GM13976 (cell line): ENCODE data around the gene ITIH3.
A peak's percentile ranks its signal among the peaks of the same experiment; 100 is the strongest.

Source experiments
- DNase-seq: peaks from one replicate; pipeline ENCODE4 v3.0.0; 2012; ENCODE audit warnings: low spot score
- in situ Hi-C: fragments of 300-500 bp; cut with MboI; formaldehyde crosslinking; loops from one replicate; pipeline ENCODE4 v1.12.0; 2022; ENCODE audit warnings: low sequenced_read_pairs, mixed read lengths, inconsistent platforms; ENCODE audit not compliant: unreplicated experiment
- TF ChIP-seq, protein P1 (sequence below): IDR thresholded peaks from 2 replicates; pipeline ENCODE4 v1.5.1; 2012; ENCODE audit warnings: borderline replicate concordance, mild to moderate bottlenecking; ENCODE audit not compliant: insufficient read depth; ENCODE audit errors: extremely low read depth, missing control alignments, control extremely low read depth

Gene ITIH3

DNA sequence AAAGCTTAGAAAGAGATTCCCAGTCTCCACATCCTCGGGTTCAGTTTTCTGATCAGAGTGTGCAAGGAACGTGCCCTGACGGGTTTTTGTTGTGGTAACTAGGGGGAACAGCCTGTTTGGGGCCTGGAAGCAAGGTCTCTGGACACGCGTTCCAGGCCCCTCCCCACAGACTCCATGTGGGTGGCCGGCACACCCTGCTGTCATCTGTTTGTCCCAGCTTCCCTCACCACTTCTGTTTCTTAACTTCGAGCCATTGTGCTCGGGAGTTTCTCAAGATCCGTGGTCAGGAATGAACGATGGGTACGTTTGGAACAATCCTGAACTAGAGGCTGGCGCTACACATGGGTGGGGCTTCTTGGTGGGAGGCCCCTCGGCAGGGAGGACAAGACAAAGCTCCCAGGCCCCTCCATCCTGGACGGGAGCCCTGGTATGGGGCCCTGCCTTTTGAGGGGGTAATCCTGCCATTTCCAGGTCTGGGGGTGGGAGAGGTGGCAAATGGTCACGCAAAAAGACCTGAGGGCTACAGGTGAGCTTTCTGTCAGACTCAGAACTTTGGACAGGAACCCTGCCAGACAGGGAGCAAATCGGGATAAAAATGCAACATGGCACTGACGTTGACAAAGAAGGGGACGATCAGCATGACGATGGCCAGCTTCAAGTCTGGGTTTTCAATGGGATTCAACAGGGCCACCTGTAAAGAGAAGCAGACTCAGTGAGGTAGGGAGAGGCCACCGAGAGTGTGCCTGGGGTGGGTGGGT is 48.7 kb downstream of the ITIH3 start:
- TF ChIP-seq, protein P1, sequence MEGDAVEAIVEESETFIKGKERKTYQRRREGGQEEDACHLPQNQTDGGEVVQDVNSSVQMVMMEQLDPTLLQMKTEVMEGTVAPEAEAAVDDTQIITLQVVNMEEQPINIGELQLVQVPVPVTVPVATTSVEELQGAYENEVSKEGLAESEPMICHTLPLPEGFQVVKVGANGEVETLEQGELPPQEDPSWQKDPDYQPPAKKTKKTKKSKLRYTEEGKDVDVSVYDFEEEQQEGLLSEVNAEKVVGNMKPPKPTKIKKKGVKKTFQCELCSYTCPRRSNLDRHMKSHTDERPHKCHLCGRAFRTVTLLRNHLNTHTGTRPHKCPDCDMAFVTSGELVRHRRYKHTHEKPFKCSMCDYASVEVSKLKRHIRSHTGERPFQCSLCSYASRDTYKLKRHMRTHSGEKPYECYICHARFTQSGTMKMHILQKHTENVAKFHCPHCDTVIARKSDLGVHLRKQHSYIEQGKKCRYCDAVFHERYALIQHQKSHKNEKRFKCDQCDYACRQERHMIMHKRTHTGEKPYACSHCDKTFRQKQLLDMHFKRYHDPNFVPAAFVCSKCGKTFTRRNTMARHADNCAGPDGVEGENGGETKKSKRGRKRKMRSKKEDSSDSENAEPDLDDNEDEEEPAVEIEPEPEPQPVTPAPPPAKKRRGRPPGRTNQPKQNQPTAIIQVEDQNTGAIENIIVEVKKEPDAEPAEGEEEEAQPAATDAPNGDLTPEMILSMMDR = no peak
- in situ Hi-C loops = loop anchor here (10.0 kb wide), 1 partner anchor 232 kb away; no protein-coding TSS in a partner anchor
- no peak for DNase-seq

DNA sequence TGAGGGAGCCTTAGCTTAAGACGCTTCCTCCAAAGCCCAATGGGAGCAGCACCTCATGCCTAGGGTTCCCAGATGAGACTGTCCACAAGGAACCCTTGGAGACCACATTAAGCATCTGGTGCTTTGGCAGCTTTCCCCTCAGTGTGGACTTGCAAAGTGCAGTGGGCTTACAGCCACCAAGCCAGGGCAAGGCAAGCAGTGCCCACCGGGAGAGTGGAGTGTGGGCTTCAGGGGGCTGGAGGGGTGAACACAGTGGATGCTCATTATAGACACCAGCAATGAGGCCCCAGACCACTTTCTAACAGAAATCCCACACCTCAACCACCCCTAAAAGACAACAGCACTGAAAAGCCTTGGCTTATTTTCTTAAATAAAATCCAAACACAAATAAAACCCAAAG is 49.3 kb downstream of the ITIH3 start:
- TF ChIP-seq, protein P1 = no peak
- no peak for DNase-seq
- in situ Hi-C loops = loop anchor here (10.0 kb wide), 1 partner anchor 231 kb away; no protein-coding TSS in a partner anchor

DNA sequence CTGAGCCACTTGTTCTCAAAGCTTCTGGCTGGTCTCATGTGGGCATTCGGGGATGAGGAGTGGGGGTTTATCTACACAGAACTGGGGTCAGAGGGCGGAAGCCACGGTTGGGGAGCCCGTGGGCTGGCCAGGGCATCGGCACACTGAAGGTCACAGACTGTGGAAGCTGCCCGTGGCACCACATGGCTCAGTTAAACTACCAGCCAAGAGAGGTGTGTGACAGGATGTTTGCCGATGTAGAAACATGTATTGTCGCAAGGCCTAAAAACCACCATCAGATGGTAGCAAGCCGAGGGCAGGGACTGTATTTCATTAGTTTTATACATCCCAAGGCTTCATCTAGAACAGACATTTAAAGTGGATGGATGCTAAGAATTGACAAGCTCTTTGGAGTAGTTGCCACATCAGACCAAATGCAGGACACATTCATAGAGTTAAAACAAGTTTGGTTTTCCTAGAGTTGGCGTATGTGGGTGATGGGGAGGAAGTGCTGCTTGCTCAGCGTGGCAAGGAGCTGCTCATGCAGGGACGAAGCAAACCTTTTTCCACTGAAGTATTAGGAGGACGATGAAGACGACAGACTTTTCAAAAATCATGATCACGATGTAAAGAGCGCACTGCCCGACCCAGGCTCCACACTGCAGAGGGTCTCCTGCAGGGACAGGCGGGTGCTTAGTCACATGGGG is 49.8 kb downstream of the ITIH3 start:
- DNase-seq = no peak
- TF ChIP-seq, protein P1 = no peak
- in situ Hi-C loops = loop anchor here (10.0 kb wide), 1 partner anchor 230 kb away; no protein-coding TSS in a partner anchor

DNA sequence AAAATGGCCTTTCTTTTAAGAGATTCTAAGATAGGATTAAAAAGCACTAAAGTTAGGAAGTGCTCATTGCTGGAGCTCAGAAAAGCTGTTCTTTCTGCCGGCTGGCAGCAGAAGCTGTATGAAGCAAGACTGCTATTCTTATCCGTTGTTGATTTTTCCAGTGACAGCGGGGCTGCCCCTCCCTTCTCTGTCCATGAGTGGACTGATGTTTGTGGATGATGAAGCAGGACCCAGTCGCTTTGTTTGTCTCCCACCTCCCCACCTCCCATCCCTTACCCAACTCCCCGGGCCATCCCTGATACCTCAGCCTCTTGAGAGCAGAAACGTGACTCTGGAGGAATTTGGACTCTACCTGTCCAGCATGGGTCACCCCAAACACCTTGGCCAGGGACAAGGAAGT is 50.6 kb downstream of the ITIH3 start:
- in situ Hi-C loops = loop anchor here (10.0 kb wide), 1 partner anchor 230 kb away; no protein-coding TSS in a partner anchor
- TF ChIP-seq, protein P1 = no peak
- DNase-seq = no peak

DNA sequence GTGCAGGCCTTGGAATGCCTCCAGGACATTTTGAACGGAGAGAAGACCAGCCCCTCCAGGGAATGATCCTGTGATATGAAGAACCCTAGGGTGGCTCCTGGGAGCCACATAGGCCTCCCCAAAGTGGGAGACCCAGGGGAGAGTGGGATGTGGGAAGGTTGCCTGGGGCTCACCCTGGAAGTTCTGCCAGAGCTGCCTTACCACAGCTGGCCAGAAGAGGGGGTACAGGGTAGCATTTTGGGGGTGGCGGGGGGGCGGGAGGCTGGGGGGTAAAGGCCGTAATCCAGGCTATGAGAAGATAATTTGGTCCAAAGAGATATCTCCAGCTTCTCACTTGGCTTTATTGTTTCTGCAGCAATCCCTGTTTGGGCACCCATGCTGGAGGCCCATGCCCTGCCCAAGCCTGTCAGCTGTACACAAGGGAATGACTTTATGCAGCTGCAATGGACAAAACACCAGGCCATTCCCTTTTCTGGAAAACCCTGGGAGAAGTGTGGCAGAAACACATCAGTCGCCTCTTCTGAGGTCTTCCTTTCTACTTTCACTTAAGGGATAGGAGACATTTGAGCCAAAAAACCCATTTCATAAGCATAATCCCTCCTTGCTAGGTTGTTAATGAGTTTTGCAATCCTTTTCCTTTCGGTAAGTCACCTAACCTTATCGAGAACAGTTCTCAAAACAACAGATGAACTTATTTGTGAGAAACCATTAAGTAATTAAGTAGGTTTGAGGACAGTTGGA is 51.3 kb downstream of the ITIH3 start:
- TF ChIP-seq, protein P1 = peak; percentile 27
- in situ Hi-C loops = loop anchor here (10.0 kb wide), 1 partner anchor 229 kb away; no protein-coding TSS in a partner anchor
- no peak for DNase-seq

DNA sequence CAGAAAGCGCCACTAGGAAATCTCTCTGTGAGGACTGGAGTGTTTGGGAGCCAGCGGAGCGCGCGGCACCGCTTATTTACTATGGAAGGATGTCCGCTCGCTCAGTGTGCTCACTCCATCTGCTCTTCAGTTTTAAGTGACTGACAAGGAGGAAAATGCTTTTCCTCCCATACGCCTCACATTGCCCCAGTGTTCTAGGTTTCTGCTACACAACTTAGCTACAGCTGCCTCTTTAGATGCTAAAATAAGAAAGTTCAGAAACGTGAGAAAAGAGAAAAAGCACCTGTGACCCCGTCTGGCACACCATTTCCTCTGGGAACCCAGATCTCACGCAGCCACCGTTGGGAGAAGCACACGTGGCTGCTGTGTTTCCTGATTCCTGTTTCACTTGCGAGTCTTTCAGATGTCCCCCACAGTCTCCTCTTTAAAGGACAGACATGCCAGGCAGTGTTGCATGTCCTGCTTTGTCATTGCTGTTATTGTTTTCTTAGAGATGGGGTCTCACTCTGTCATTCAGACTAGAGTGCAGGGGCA is 51.9 kb downstream of the ITIH3 start:
- DNase-seq = no peak
- in situ Hi-C loops = loop anchor here (10.0 kb wide), 1 partner anchor 228 kb away; no protein-coding TSS in a partner anchor
- TF ChIP-seq, protein P1 = no peak
